Choroid plexus epithelial cell (primary cell): Measurements from ENCODE around the gene DROSHA.
"Not testable (repeated sequence)": the region's sequence is repeated elsewhere in the genome, so short reads cannot be mapped to it uniquely, and the experiment has no call there.

Experiments
- DNase-seq: peaks from one replicate; pipeline ENCODE4 v3.0.0-alpha.2; 2010; ENCODE audit warnings: low read depth
- H3K4me3 ChIP-seq: 2 replicates; pipeline ENCODE4 v1.5.1; 2011; ENCODE audit warnings: low read depth, mild to moderate bottlenecking, control low read depth, low read length, moderate library complexity
- CTCF ChIP-seq: conservative IDR thresholded peaks from 2 replicates; pipeline ENCODE4 v1.5.1; 2011; ENCODE audit warnings: low read depth, mild to moderate bottlenecking, control low read depth, inconsistent platforms, low read length, moderate library complexity

DROSHA gene

GRCh38 chr5:31401691-31402090, 130.2 kb downstream of the DROSHA start:
- no peak overlapping the region for H3K4me3 ChIP-seq
- TF ChIP-seq CTCF: no peak

DNA sequence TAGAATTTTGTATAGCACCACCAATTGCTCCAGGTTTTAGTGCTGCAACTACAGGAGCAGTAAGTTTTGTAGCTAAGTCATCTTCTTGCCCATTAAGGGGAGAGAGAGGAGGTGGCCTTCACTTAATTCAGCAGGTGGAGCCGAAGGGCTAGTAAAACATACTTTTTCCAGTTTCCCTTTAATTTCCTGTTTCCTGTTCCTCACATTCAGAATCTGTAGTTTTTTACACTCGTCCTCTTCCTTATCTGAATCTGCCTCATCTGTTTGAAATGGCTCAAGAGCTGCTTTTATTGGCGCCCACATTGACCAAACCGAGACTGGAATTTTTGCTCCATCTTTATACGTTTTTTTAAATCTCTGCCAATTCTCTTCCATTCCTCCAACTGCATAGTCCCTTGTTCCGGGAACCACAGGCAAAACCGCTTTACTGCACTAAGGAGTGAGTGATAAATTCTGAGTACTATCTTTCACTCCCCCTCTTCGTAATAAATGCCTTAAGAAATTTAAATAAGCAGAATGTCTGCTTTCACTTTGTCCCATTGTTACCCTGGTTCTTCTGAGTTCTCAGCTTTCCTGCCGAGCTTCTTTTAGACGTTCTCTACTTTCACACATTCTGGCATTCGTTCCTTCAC, 133.9 kb downstream of the DROSHA start:
- H3K4me3 ChIP-seq: no peak overlapping the region
- no peak for TF ChIP-seq CTCF
- no peak for DNase-seq

More at GRCh38 chr5:31401691-31402090, 130.2 kb downstream of the DROSHA start:
- DNase-seq: no peak

GRCh38 chr5:31396611-31397295, 135.1 kb downstream of the DROSHA start:
- DNase-seq: no peak
- no peak for TF ChIP-seq CTCF
- H3K4me3 ChIP-seq: no peak overlapping the region

- not testable (repeated sequence) for DNase-seq, H3K4me3 ChIP-seq
These were observed 136.3 kb downstream of the DROSHA start for GRCh38 chr5:31395450-31396045.

DNA sequence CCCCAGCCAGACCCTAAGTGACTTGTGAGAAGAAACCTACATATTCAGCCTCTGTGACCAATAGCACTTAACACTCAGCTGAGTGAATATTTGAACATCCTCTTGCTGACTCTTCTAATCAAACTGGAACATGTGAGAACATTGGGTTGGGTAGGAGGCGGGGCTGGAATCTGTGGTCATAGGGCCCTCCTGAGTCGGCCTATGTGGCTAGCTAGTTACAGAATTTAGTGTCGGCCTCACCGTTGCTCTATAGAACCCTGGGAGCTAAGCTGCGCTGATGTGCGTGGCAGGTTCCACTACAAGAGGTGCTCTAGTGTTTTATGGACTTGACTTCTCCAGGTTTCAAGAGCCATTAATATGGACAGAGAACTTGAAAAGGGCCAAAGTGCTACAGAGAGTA, 138.8 kb downstream of the DROSHA start:
- no peak for TF ChIP-seq CTCF
- DNase-seq: no peak
- H3K4me3 ChIP-seq: no peak overlapping the region

- TF ChIP-seq CTCF: no peak
- no peak for DNase-seq
These were observed 139.8 kb downstream of the DROSHA start for GRCh38 chr5:31392061-31392460.

DNA sequence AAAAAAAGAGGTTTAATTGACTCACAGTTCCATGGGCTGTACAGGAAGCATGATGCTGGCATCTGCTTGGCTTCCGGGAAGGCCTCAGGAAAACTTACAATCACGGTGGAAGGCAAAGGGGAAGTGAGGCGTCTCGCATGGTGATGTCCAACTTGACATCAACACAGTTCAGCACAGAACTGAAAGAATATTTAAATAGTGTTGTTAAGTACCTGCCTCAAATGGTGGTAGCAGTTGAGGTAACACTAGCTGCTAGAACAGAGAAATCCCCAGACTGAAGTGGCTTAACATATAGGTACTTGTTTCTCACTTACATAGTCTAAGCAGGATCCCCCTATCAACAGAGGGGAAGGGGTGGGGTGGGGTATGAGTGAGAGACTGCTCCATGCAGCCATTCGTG, 141.6 kb downstream of the DROSHA start:
- no peak for DNase-seq
- no peak overlapping the region for H3K4me3 ChIP-seq
- TF ChIP-seq CTCF: no peak

More at GRCh38 chr5:31392061-31392460, 139.8 kb downstream of the DROSHA start:
- H3K4me3 ChIP-seq: no peak overlapping the region
